Esophagus squamous epithelium (tissue), 5 donors: ENCODE measurements around the gene CEND1. TPM values are rescaled to one million over a fixed set of nuclear protein-coding genes. Genes with fewer than 3 reads are reported as not detected.
A peak's percentile ranks its signal among the peaks of the same experiment; 100 is the strongest.

Experiments
- DNase-seq: peaks from one replicate; lab custom pipeline; 2025; lab: John Stamatoyannopoulos, UW
- H3K27ac ChIP-seq, 4 donors: fragments of 200-600 bp; sonication (generic); one replicate each; pipeline ENCODE4 v1.5.1; 2016 to 2019; ENCODE audit warnings: mild to moderate bottlenecking in 1 of 4
- H3K27me3 ChIP-seq, 4 donors: fragments of 200-600 bp; sonication (generic); 1 replicate in 3 of 4; 2 replicates in 1 of 4; pipeline versions ENCODE4 v1.5.1 to v1.6.0; 2017 to 2021; ENCODE audit warnings: antibody characterized with exemption in 1 of 4
- H3K36me3 ChIP-seq, 3 donors: fragments of 200-600 bp; sonication (generic); one replicate each; pipeline ENCODE4 v1.5.1; 2016 to 2019
- H3K4me1 ChIP-seq, 3 donors: fragments of 200-600 bp; sonication (generic); one replicate each; pipeline ENCODE4 v1.5.1; 2017 to 2019
- H3K4me3 ChIP-seq, 4 donors: fragments of 200-600 bp; sonication (generic); 1 replicate in 3 of 4; 2 replicates in 1 of 4; pipeline ENCODE4 v1.5.1; 2016 to 2019; ENCODE audit warnings: mild to moderate bottlenecking in 2 of 4, moderate library complexity in 1 of 4
- H3K9me3 ChIP-seq, 3 donors: fragments of 200-600 bp; sonication (generic); one replicate each; pipeline ENCODE4 v1.5.1; 2016 to 2019
- CTCF ChIP-seq, 6 experiments: fragments of 450-650 bp in 4 of 6; fragments of 200-600 bp in 2 of 6; sonication (generic) in 2 of 6; IDR thresholded peaks; one replicate each; pipeline ENCODE4 v1.5.1; 2016 to 2019; ENCODE audit warnings: antibody characterized with exemption in 6 of 6, mild to moderate bottlenecking in 4 of 6, moderate library complexity in 4 of 6
- POLR2A ChIP-seq, 4 donors: fragments of 450-650 bp; IDR thresholded peaks; one replicate each; pipeline ENCODE4 v1.6.1; 2017; ENCODE audit warnings: antibody characterized with exemption in 4 of 4, mild to moderate bottlenecking in 4 of 4, moderate library complexity in 3 of 4
- WGBS, 2 donors: methylation state at CpG; one replicate each; pipeline ENCODE4 v1.1.5; 2018; 5-methylcytosine and 5-hydroxymethylcytosine counted together
- intact Hi-C: fragments of 100-400 bp; cut with DNase I; formaldehyde crosslinking; loops from one replicate; pipeline ENCODE4 v1.15.0; 2022
- total RNA-seq, 4 donors: library from RNA; depleted of rRNA; stranded (reverse); fragments of >200 nt; gene quantifications; one replicate each; pipeline ENCODE4 v1.1.0, GENCODE V29; 2016
- donor health status: DM: yes; HTN: yes; CAD: no.

CEND1 gene
- total RNA-seq, 4 donors from 2014 or later: 0.15 TPM; not detected in 3

GRCh38 chr11:761526-762108 lies 28.3 kb downstream of the CEND1 start:
- Histone ChIP-seq H3K4me3 (no peak overlapping the region), H3K9me3 (no peaks in the 10 kb centered on the region), H3K36me3 (peaks cover 57 to 97% (median 78%) of the 10 kb centered on the region in 3 donors), H3K27ac (peak overlapping the region; percentile 78 to 89 (median 86)), H3K4me1 (peaks cover 0 to 36% (median 7%) of the 10 kb centered on the region in 3 donors), H3K27me3 (no peaks in the 10 kb centered on the region)
- intact Hi-C loops: no loop called here
- no peak for TF ChIP-seq POLR2A (IDR thresholded peaks at IDR 0.05)
- TF ChIP-seq CTCF (IDR thresholded peaks at IDR 0.05): peak in 1 of 6 experiments; percentile 4
- WGBS, 2 donors: 82 to 91% methylated on average over 7 to 8 of the region's 8 CpGs
- DNase-seq: no peak

- Histone ChIP-seq H3K9me3 (no peaks in the 10 kb centered on the region), H3K4me1 (peaks cover 0 to 30% (median 7%) of the 10 kb centered on the region in 3 donors), H3K36me3 (peaks cover 47 to 97% (median 79%) of the 10 kb centered on the region in 3 donors), H3K4me3 (no peak overlapping the region), H3K27me3 (no peaks in the 10 kb centered on the region), H3K27ac (peak overlapping the region in 1 of 4 donors; percentile 1)
- TF ChIP-seq CTCF (IDR thresholded peaks at IDR 0.05) (no peak), POLR2A (IDR thresholded peaks at IDR 0.05) (no peak)
- DNase-seq: no peak
- intact Hi-C loops: no loop called here
Observed at GRCh38 chr11:760236-760635, 29.7 kb downstream of the CEND1 start.

GRCh38 chr11:749731-750130 lies 40.2 kb downstream of the CEND1 start:
- WGBS, 2 donors: 51 to 53% methylated on average over 2 of the region's 2 CpGs
- Histone ChIP-seq H3K9me3 (no peaks in the 10 kb centered on the region), H3K27ac (peak overlapping the region in 3 of 4 donors; percentile 94 to 96 (median 94)), H3K27me3 (no peaks in the 10 kb centered on the region), H3K4me1 (peaks cover 4 to 53% (median 22%) of the 10 kb centered on the region in 3 donors), H3K4me3 (peak overlapping the region in 3 of 4 donors; percentile 83 to 96 (median 88)), H3K36me3 (peaks cover 0 to 43% (median 0%) of the 10 kb centered on the region in 3 donors)
- TF ChIP-seq POLR2A (IDR thresholded peaks at IDR 0.05) (no peak), CTCF (IDR thresholded peaks at IDR 0.05) (no peak)
- intact Hi-C loops: no loop called here
- no peak for DNase-seq

- Histone ChIP-seq H3K27me3 (no peaks in the 10 kb centered on the region), H3K27ac (peak overlapping the region; percentile 92 to 96 (median 94)), H3K4me1 (peaks cover 4 to 53% (median 22%) of the 10 kb centered on the region in 3 donors), H3K4me3 (peak overlapping the region; percentile 83 to 96 (median 88)), H3K36me3 (peaks cover 0 to 26% (median 0%) of the 10 kb centered on the region in 3 donors), H3K9me3 (no peaks in the 10 kb centered on the region)
- no peak for DNase-seq
- no peak for TF ChIP-seq POLR2A (IDR thresholded peaks at IDR 0.05)
- no peak for TF ChIP-seq CTCF (IDR thresholded peaks at IDR 0.05)
- intact Hi-C loops: no loop called here
- WGBS, 2 donors: 0 to 9% methylated on average over 4 to 11 of the region's 18 CpGs
Observed at GRCh38 chr11:748007-748359, 41.9 kb downstream of the CEND1 start.

- peaks cover 4 to 56% (median 22%) of the 10 kb centered on the region in 3 donors for H3K4me1 ChIP-seq
- no peaks in the 10 kb centered on the region for H3K9me3 ChIP-seq
- intact Hi-C loops: no loop called here
- H3K27ac ChIP-seq: peak within 1 kb of the TSS; percentile 92 to 96 (median 94)
- H3K4me3 ChIP-seq: peak within 1 kb of the TSS; percentile 83 to 96 (median 88)
- 0% methylated on average over 2 to 3 of the region's 112 CpGs for WGBS, 2 donors
- H3K27me3 ChIP-seq: no peaks in the 10 kb centered on the region
- peak; percentile 44 for DNase-seq
- TF ChIP-seq CTCF (IDR thresholded peaks at IDR 0.05) (peak in 3 of 6 experiments; percentile 8 to 40 (median 22)), POLR2A (IDR thresholded peaks at IDR 0.05) (peak in 3 of 4 donors; percentile 65 to 85 (median 74))
- peaks cover 0 to 20% (median 0%) of the 10 kb centered on the region in 3 donors for H3K36me3 ChIP-seq
Observed at GRCh38 chr11:747158-748006, 42.5 kb downstream of the CEND1 start, which contains the start of gene TALDO1. TSS of gene TALDO1 (plus strand) at chr11:747464. CDS start at chr11:747482, 18 bp downstream.
